Bone marrow (tissue), 2 donors: ENCODE measurements around the gene SAC3D1.
A peak's percentile ranks its signal among the peaks of the same experiment; 100 is the strongest.
"Not testable (repeated sequence)": the region's sequence is repeated elsewhere in the genome, so short reads cannot be mapped to it uniquely, and the experiment has no call there.

Source experiments
- DNase-seq, 2 donors: peaks; one replicate each; lab custom pipeline; 2025; lab: John Stamatoyannopoulos, UW

Gene SAC3D1

DNA sequence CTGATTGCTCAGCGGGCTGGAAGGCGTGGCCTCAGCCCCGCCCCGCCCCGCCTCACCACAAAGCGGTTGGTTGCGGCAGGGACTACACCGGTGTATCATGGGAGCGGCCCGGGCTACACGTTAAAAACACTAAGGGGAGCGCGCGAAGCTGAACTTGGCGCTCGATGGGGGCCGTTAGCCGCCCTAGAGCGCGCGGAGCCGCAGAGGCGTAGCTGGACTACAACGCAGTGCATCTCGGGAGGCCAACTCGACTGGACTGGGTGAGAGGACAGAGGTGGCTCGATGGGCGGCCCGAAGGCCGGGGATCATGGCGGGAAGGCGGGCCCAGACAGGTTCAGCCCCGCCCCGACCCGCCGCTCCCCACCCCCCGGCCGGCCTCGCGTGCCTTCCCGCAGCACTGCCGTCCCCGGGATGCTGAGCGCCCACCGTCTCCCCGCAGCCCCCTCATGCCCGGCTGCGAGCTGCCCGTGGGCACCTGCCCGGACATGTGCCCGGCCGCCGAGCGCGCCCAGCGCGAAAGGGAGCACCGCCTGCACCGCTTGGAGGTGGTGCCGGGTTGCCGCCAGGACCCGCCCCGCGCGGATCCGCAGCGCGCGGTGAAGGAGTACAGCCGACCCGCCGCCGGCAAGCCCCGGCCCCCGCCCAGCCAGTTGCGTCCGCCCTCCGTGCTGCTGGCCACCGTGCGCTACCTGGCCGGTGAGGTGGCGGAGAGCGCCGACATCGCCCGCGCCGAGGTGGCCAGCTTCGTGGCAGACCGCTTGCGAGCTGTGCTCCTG, at the start of gene SAC3D1:
TSS of gene SAC3D1 (plus strand) at position 364 of the 776 bp plus-strand sequence. CDS start at position 447, 83 bp downstream.
- DNase-seq = peak; percentile 79 to 81

DNA sequence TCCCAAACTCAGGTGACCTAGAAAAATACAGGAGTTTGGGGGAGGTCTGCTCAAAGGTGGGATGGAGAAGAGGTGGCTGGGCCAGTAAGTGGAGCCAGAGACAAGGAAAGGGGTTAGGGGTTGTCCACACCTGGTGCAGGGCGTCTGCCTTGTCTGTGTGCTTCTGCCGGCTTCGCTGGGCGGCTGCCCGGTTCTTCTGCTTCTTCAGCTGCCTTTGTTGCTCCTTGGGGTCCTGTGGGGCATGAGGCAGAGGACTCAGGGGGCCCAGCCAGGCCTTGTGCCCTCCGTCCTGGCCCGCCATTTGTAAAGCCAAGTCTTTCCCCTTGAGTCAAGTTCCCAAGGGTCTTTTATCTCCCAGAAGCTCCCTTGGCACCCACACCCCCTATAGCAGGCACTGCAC, 46.7 kb upstream of the SAC3D1 start:
- DNase-seq = no peak

DNA sequence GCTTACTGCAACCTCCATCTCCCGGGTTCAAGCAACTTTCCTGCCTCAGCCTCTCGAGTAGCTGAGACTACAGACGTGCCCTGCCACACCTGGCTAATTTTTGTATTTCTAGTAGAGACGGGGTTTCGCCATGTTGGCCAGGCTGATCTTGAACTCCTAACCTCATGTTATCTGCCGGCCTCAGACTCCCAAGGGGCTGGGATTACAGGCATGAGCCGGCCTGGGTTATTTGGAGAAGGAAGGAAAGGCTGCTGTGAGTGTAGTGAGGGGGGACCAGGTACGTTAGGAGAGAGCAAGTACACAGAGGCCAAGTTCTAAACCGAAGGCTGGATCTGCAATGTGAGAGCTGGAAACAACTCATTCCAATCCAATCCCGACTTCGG, 44.7 kb upstream of the SAC3D1 start:
- DNase-seq = no peak

DNA sequence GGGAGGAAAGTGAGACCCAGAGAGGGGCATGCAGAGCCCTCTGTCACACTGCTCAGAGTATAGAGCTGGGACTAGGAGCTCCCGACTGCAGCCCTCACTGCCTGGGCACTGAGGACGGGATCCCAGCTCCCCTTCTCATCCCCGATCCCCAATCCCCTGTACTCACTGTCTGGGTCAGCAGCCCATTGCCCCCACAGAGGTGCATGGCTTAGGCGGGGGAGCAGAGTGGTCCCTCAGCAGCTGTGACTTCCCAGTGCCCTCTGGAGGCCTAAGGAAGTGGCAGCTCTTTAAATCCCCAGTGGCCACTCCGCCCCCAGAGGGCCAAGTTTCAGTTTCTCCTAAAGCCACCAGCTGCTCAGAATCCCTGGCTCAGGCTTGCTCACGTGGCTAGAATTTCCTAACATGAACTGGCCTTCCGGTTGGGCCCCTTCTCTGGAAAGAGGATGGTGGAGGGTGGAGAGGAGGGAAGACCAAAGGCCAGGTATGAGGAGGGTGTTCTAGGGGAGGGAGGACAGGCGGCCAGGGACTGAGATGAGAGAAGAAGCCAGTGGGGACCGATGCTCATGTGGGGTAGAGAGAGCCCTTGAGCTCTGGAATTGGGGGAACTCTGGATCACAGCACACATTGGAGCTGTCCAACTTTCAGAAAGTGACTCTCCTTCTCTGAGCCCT, 44.2 kb upstream of the SAC3D1 start, which contains the start of gene BATF2:
TSS of gene BATF2 (minus strand) at position 262 of the 671 bp plus-strand sequence. CDS start at position 205, 57 bp downstream.
- DNase-seq = peak; percentile 17 to 29

DNA sequence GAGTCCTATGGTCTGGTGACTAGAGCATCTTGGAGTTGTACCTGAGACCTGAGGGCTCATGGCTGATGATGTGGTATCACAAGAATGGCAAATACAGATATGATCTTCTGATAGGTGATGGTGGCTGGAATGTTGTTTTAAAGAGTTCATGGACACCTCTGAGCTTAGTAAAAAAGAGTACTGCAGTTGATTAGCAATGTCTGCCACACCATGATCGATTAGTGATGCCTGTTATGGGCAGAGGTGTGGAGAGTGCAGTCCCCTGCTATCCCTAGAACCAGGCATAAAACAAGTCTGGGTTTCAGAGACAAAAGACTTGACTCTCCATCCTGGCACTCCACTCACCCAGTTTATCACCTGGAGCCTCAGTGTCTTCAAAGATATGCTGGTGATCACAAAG, 42.9 kb upstream of the SAC3D1 start:
- DNase-seq = no peak

DNA sequence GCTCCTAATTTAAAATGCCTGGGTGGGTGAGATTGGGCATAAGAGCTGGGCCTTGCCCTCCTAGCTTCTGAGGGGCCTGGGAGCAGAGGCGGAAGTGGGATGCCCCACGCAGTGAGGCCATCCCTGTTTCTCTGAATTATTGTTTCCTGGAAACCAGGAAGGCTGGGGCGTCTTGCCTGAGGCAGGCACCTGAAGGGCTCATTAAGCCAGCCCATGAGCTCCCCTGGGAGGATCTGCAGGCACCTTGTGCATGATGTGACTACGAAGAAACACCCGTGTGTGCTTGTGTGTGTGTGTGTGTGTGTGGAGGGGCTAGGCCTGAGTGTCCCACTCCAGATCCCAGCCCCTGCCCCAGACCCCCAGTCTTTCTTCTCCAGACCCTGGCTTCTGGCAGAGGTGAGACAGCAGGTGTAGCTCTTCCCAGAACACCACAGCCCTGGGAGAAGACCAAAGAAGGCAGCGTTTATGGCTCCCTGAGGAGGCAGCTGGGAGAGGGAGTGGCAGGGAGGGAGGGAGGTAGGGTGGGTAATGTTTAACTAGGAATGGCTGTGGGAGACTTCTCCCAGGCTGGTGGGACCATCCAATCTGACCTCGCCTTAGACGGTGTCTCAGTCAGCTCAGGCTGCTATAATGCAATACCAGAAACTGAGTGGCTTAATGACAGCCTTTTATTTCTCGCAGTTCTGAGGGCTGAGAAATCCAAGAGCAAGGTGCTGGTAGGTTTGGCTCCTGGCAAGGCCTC, 42.1 kb upstream of the SAC3D1 start:
- no peak for DNase-seq

DNA sequence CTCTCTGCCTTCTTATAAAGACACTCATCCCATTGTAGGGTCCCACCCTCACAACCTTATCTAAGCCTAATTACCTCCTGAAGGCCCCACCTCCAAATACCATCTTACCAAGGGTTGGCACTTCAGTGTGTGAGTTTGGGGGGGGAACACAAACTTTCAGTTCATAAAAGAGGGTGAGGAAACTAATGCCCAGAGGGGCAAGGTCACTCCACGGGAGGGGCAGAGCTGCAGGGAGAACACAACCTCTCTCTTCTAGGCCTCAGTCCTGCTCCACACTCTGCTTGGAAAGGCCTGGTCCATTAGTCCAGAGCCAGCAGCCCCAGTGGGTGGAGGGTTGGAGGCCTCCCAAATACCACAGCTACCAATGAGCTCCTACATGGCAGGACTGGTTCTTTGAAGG, 41.5 kb upstream of the SAC3D1 start:
- DNase-seq = no peak

DNA sequence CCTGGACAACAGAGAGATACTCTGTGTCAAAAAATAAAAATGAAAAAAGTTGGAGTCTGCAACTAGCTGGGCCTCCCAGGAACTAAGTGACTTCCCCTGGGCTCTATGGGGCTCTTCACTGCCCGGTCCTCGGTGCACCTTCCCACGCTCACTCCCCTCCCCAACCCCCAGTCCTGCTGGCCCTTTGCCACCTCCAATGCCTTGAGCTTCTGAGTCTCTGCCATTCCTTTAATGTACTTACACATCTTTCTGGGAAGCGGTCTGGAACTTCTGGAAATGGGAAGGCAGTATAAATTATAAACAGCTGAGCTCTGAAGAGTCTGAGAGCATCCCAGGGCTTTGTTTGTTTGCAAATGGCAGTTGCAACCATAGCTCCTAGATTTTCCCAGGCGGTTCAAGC, 38.3 kb upstream of the SAC3D1 start:
- no peak for DNase-seq

DNA sequence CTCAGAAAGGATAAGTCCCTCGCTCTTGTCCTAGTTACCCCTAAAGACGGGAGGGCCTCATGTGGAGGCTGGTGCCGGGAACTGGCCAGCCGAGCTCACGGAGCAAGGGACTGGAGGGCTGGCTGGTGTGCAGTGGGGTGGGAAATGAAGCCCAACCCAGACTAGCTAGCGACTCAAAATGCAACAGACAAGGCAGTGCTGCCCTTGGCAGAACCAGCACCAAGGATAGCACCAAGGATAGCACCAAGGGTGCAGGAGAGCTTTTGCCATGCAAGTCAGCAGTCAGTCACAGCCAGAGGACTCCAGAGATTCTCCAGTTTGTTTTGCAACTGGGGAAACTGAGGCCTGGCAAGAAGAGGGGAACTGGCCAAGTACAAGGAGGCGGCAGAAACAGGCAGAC, 37.7 kb upstream of the SAC3D1 start:
- DNase-seq = no peak

DNA sequence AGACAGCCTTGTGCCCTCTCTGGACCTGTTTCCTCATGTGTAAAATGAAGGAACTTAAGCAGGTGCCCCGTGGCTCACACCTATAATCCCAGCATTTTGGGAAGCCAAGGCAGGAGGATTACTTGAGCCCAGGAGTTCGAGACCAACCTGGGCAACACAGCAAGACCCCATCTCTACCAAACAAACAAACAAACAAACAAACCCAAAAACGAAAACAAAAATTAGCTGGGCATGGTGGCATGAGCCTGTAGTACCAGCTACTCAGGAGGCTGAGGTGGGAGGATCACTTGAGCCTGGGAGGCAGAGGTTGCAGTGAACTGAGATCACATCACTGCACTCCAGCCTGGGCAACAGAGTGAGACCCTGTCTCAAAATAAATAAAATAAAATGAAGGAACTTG, 37.0 kb upstream of the SAC3D1 start:
- not testable (repeated sequence) for DNase-seq

DNA sequence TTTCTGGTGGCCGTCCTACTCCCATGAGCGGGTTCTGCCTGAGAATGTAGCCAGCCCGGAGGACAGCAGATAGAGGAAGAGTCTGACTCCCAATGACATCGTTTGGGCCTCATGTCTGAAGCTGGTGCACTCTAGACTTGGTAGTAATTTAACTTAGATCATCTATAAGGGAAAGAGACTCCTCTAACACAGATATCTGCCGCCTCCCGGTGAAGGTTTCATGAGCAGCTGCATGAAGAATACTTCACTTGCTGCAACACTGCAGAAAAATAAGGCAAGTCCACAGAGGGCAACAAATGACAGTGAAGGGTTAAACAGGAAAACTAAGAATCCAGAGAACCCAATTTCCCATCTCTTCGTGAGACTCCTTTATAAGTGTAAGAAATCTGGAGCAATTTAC, 33.0 kb upstream of the SAC3D1 start:
- no peak for DNase-seq

DNA sequence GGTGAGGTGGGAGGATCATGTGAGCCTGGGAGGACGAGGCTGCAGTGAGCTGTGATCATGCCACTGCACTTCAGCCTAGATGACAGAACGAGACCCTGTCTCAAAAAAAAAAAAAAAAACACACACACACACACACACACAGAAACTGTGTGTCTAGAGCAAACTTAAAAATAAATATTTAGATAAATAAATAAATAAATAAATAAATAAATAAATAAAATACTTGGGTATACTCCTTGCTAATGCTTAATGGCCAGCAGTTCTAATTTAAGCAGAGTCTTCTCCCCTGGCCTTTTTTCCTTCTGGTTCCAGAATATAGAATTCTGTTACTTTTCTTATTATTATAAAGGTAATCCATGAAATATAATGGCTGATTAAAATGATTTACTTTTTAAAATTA, 32.1 kb upstream of the SAC3D1 start:
- DNase-seq = no peak

DNA sequence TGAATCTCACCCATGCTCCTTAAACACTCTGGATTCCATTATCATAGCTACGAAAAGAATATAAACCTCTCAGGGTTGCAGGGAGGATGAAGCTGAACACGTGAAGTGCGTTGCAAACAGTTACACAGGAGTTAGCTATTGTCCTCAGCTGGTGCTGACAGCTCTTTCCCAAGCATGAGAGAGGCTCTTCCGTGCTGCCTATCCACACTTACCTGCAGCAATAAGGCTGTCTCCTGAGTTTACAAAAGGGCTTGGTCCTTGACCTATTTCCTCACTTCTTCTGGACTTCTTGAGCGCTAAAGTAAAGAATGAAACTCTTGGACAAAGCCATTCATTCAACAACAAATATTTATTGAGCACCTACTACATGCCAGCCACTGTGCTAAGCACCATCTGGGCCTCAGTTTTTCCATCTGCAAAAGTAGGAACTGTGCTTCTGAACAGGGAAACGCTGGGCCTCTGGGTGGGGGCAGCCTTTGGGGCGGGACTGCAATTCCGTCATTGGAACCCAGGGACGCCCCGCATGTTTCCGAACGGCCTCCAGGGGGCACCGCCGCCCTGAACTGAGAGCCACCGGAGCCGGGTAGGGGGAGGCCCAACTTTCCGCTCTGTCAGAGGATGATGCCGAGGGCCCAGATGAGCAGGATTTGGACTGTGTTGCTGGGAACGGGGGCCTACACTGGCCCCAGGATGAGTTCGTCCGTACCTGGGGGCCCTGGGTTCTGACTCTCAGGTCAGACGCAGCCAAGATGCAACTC, 27.7 kb upstream of the SAC3D1 start:
- DNase-seq = peak; percentile 90 to 93

DNA sequence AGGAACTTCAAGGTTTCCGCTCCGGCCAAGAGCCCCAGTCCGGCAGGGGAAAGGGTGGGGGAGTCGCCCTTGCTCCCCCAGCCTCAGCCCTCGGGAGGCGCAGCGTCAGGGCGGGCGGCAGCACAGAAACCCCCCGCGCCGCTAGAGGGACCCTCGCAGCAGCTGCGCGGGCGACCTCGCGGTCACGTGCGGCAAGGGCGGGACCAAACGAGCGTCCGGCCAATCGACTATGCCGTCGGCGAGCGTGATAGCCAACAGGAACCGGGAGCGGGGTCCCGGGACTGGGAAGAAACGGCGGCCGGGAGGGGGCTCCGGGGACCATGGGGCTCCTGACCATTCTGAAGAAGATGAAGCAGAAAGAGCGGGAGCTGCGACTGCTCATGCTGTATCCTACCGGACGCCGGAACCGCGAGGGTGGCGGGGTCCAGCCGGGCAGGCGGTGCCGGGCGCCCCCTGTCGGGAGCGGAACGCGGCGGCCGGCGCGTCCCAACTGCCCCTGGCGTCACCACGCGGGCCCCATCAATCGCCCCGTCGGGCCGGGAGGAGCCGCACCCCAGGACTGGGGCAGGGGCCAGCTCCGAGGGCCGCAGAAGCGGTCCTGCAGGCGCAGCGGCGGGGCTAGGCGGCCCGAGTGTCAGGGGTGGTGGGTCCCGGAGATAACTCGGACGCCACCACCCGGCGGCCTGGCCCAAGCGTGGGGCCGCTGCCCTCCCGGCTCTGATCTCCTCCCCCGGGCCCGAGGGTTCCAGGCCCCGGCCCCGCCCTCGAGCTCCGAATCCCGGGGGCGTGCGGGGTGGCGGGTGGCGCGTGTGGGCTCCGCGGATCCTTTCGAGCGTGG, 26.9 kb upstream of the SAC3D1 start, which contains the start of gene ARL2:
TSS of gene ARL2 (plus strand) at position 273 of the 838 bp plus-strand sequence. CDS start at position 321, 48 bp downstream.
- DNase-seq = peak; percentile 77 to 90

DNA sequence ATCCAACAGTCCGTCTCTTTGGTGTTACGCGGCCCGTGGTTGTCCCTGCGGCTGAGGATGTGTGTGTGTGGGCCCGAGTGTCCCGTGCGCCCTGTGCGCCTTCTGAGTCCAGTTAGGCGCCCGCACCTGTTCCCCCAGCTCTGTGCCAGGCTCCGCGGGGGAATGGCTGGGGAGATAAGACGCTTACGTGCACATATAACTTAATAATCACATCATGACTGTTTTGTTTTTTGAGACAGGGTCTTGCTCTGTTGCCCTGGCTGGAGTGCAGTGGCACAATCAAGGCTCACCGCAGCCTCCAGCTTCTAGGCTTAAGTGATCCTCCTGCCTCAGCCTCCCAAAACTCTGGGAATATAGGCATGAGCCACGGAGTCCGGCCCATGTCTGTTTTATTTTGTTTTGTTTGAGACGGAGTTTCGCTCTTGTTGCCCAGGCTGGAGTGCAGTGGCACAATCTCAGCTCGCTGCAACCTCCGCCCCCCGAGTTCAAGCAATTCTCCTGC, 26.2 kb upstream of the SAC3D1 start:
- DNase-seq = no peak

DNA sequence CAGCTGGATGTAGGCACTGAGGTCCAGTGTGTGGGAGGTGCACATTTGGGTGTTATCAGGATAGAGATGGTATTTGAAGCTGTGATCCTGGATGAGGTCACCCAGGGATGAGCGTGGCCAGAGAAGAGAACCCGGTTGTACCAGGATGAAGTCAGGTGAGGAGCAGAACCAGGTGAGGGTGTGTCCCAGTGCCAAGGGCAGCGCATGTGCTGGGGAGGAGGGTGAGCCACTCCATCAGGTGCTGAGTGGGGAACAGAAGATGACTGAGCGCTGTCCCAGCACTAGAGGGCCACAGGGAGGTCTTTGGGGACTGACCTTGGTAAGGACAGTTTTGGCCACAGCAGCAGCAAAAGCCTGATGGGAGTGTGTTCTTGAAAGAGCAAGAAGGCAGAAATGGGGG, 24.3 kb upstream of the SAC3D1 start:
- DNase-seq = no peak

DNA sequence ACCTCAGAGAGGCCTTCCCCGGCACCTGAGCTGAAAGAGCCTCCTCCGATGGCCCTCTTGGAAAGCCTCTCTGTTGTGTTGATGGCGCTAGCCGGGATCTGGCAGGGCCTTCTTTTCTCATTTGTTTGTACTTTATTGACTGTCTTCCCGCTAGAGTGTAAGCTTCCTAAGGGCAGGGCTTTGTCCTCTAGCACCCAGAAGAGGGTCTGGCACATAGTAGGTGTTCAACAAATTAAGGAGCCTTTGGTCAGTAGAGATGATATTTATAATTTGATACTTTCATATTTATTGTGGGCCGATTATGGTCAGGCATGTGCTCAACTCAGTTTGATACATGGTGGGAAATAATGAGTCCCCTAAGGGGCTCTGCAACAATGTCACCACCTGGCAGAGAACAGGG, 23.1 kb upstream of the SAC3D1 start:
- DNase-seq = no peak

DNA sequence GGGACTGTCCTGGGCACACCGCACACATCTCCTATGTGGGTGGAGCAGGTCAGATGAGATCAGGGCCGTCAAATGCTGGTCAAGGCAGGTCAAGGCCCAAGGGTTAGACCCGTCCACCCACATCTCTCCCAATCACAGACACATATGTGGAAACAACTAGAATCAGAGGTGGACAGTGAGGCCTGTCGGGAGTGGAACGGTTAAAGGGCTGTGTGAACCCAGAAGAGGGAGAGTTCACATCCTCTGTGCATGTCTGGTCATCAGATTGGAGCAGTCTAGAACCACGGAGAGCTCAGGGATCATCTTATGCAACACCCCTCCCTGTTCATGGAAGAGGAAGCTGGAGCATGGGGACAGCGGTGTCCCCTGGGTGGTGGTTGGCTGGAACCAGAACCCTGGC, 21.2 kb upstream of the SAC3D1 start:
- DNase-seq = no peak

DNA sequence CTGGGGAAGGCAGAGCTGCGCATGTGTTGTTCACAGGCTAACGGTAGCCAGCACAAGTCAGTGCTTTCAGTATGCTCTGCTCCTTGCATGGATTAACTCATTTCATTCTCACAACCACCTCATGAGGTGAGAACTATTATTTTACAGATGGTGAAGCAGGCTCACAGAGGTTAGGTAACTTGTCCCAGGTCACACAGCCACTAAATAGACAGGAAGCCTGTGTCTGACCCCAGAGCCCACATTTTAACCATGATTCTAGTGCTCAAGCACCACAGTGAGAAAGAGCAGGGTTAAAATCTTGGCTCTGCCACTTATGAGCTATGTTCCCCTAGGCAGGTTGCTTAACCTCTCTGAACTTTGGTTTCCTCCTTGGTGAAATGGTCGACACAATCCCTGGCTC, 20.0 kb upstream of the SAC3D1 start:
- no peak for DNase-seq

DNA sequence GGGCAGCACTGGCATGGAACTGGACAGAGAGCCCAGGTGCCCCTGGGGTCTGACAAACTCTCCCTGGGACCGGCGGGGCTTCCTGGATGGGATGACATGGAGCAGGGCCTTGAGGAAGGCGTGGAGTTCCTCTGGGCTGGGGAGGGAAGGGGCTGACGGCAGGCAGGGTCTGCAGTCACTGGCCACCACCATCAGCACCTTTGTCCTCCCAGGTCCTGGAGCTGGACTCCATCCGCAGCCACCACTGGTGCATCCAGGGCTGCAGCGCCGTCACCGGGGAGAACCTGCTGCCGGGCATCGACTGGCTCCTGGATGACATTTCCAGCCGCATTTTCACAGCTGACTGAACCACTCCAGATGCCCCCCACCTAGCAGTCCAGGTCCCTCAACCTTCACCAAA, 19.5 kb upstream of the SAC3D1 start:
- no peak for DNase-seq

DNA sequence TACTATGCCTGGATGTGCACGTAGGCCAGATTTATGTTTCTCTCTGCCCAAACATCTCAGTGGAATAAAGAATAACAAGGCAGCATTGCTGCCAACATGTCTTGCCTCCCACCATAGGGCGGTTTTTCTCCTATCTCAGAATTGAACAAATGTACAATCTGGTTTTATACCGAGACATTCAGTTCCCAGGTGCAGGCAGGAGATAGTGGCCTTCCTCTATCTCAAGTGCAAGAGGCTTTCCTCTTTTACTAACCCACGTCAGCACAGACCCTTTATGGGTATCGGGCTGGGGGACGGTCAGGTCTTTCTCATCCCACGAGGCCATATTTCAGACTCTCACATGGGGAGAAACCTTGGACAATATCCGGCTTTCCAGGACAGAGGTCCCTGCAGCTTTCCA, 17.5 kb upstream of the SAC3D1 start:
- DNase-seq = not testable (repeated sequence)
